Stimulated activated CD8-positive, alpha-beta memory T cell treated with anti-CD3 and anti-CD28 coated beads, Interleukin-12 subunit alpha, Interleukin-12 subunit beta, amount 100 ng/mL, for 4 hours (primary cell): Measurements from ENCODE around the gene FGF9.

Experiments used
- DNase-seq: peaks from one replicate; pipeline ENCODE4 v3.0.0-alpha.2; 2020; ENCODE audit warnings: low read depth

Gene FGF9

GRCh38 chr13:21670883-21671619 lies at the start of gene FGF9:
Gene FGF9 (plus strand): TSS chr13:21671073. CDS start chr13:21671913, 840 bp downstream.
- DNase-seq, result peak; percentile 77

GRCh38 chr13:21625366-21625765 lies 45.5 kb upstream of the FGF9 start:
- DNase-seq, result no peak

- DNase-seq, result no peak
These were observed 38.7 kb upstream of the FGF9 start for GRCh38 chr13:21632196-21632595.

GRCh38 chr13:21636656-21637055 lies 34.2 kb upstream of the FGF9 start:
- no peak for DNase-seq

GRCh38 chr13:21637296-21637695 lies 33.6 kb upstream of the FGF9 start:
- peak; percentile 10 for DNase-seq

GRCh38 chr13:21638319-21639282 lies 32.3 kb upstream of the FGF9 start:
- no peak for DNase-seq

- DNase-seq, result no peak
These were observed 31.3 kb upstream of the FGF9 start for GRCh38 chr13:21639561-21639960.

- DNase-seq, result no peak
These were observed 29.2 kb upstream of the FGF9 start for GRCh38 chr13:21641629-21642028.

- DNase-seq, result no peak
These were observed 13.3 kb upstream of the FGF9 start for GRCh38 chr13:21657538-21657937.

- DNase-seq, result no peak
These were observed 11.8 kb upstream of the FGF9 start for GRCh38 chr13:21659087-21659486.

- no peak for DNase-seq
These were observed 9.6 kb upstream of the FGF9 start for GRCh38 chr13:21661097-21661909.

GRCh38 chr13:21663197-21663596 lies 7.7 kb upstream of the FGF9 start:
- no peak for DNase-seq

- DNase-seq, result no peak
These were observed 2.1 kb upstream of the FGF9 start for GRCh38 chr13:21668732-21669275.

- DNase-seq, result peak; percentile 59
These were observed 629 bp upstream of the FGF9 start for GRCh38 chr13:21670006-21670882.

- no peak for DNase-seq
These were observed 880 bp downstream of the FGF9 start for GRCh38 chr13:21671620-21672286.

GRCh38 chr13:21672287-21672680 lies 1.4 kb downstream of the FGF9 start:
- DNase-seq, result no peak

GRCh38 chr13:21672796-21673538 lies 2.1 kb downstream of the FGF9 start:
- DNase-seq, result no peak

GRCh38 chr13:21673539-21673788 lies 2.6 kb downstream of the FGF9 start:
- no peak for DNase-seq

GRCh38 chr13:21673789-21674489 lies 3.1 kb downstream of the FGF9 start:
- peak; percentile 25 for DNase-seq
